GM12878 (cell line): ENCODE results near the gene CFAP58. TPM values are rescaled to one million over a fixed set of nuclear protein-coding genes. Genes with fewer than 3 reads are reported as not detected.

ENCODE experiments used
- ATAC-seq: fragments of 200-7000 bp; cut with Tn5 transposase; 3 replicates; pipeline ENCODE4 v1.9.1; 2020; ENCODE audit warnings: mild to moderate bottlenecking, moderate library complexity
- BruUV-seq: library from RNA; stranded (reverse); fragments of 400-500 nt; replicated peaks from 2 replicates; lab custom pipeline; 2021; lab: Mats Ljungman, UMichigan
- CTCF ChIA-PET: fragments of 300-600 bp; sonication (Branson Sonifier 250); formaldehyde crosslinking; extraction: SDS; loops from one replicate; lab custom pipeline; 2021; ENCODE audit warnings: inconsistent platforms; lab: Yijun Ruan, JAX
- POLR2A ChIA-PET: fragments of 350-600 bp; formaldehyde crosslinking; extraction: SDS; loops from one replicate; lab custom pipeline; 2021; ENCODE audit warnings: inconsistent platforms; lab: Charles Lee
- RAD21 ChIA-PET: fragments of 300-600 bp; sonication (Branson Sonifier 250); formaldehyde crosslinking; loops from one replicate; lab custom pipeline; 2023; ENCODE audit warnings: antibody characterized with exemption; ENCODE audit not compliant: unreplicated experiment; lab: Charles Lee
- SMC1A ChIA-PET: fragments of 300-600 bp; sonication (Branson Sonifier 250); formaldehyde crosslinking; loops from one replicate; lab custom pipeline; 2023; ENCODE audit not compliant: unreplicated experiment, uncharacterized antibody; lab: Charles Lee
- DNase-seq: peaks from one replicate; pipeline ENCODE4 v3.0.0-alpha.2; 2011; ENCODE audit warnings: low read depth, low spot score
- FAIRE-seq: peaks from 3 replicates; lab custom pipeline; 2011; peaks lifted over from hg19 to GRCh38; lab: Jason Lieb, UNC
- H2AFZ ChIP-seq: 2 replicates; pipeline ENCODE4 v1.6.0; 2011; ENCODE audit warnings: low read depth, low read length, control low read depth; ENCODE audit not compliant: control insufficient read depth
- H3K27ac ChIP-seq: 2 replicates; pipeline ENCODE4 v1.5.1; 2011; ENCODE audit warnings: control low read depth; ENCODE audit not compliant: control insufficient read depth, insufficient read depth
- H3K27me3 ChIP-seq, 2 experiments: replicated peaks in 1 of 2; 2 replicates each; pipeline versions ENCODE4 v1.6.0 to v1.6.1; 2011; ENCODE audit warnings: low read length in 1 of 2; ENCODE audit not compliant: control insufficient read depth in 2 of 2, insufficient read depth in 2 of 2
- H3K36me3 ChIP-seq, 2 experiments: 2 replicates each; pipeline ENCODE4 v1.5.1; 2011; ENCODE audit warnings: low read length in 1 of 2; ENCODE audit not compliant: control insufficient read depth in 2 of 2, insufficient read depth in 2 of 2
- H3K4me1 ChIP-seq: 2 replicates; pipeline ENCODE4 v1.6.1; 2011; ENCODE audit warnings: mild to moderate bottlenecking, low read length, moderate library complexity, mixed read lengths; ENCODE audit not compliant: control insufficient read depth, insufficient read depth
- H3K4me2 ChIP-seq: 2 replicates; pipeline ENCODE4 v1.6.0; 2011; ENCODE audit warnings: control low read depth; ENCODE audit not compliant: control insufficient read depth, insufficient read depth
- H3K4me3 ChIP-seq: fragments of 200-600 bp; sonication (generic); 2 replicates; pipeline ENCODE4 v1.5.1; 2016
- H3K79me2 ChIP-seq: 2 replicates; pipeline ENCODE4 v1.6.0; 2011; ENCODE audit warnings: low read length; ENCODE audit not compliant: control insufficient read depth, insufficient read depth
- H3K9ac ChIP-seq: 2 replicates; pipeline ENCODE4 v1.8.0; 2011; ENCODE audit warnings: low read length, control low read depth, mixed read lengths; ENCODE audit not compliant: control insufficient read depth, insufficient read depth
- H3K9me3 ChIP-seq: replicated peaks from 3 replicates; pipeline ENCODE4 v1.5.1; 2011; ENCODE audit warnings: mild to moderate bottlenecking, low read length; ENCODE audit not compliant: control insufficient read depth, insufficient read depth
- H4K20me1 ChIP-seq: 2 replicates; pipeline ENCODE4 v1.6.0; 2011; ENCODE audit not compliant: control insufficient read depth, insufficient read depth
- ASH2L ChIP-seq: fragments of 300-600, 200-600 bp; sonication (generic); IDR thresholded peaks from 2 replicates; pipeline ENCODE4 v1.6.1; 2017; ENCODE audit warnings: low read depth, mild to moderate bottlenecking, borderline replicate concordance
- CEBPZ ChIP-seq: fragments of 150-350 bp; IDR thresholded peaks from 2 replicates; pipeline ENCODE4 v1.6.1; 2016; ENCODE audit warnings: low read depth, low read length
- HDAC6 ChIP-seq: fragments of 200-600 bp; sonication (generic); IDR thresholded peaks from one replicate; pipeline ENCODE4 v1.8.0; 2017; ENCODE audit warnings: antibody characterized with exemption; ENCODE audit not compliant: unreplicated experiment
- MEF2A ChIP-seq: IDR thresholded peaks from 2 replicates; pipeline ENCODE4 v1.6.1; 2011; ENCODE audit warnings: low read depth, mild to moderate bottlenecking, low read length, moderate library complexity; ENCODE audit not compliant: insufficient read depth
- NR2C2 ChIP-seq: IDR thresholded peaks from 2 replicates; pipeline ENCODE4 v1.6.1; 2011; ENCODE audit warnings: borderline replicate concordance, low read depth; ENCODE audit not compliant: control insufficient read depth, insufficient read length
- PBX3 ChIP-seq: IDR thresholded peaks from 2 replicates; pipeline ENCODE4 v1.6.1; 2011; ENCODE audit warnings: mild to moderate bottlenecking, low read depth, low read length, moderate library complexity; ENCODE audit not compliant: insufficient replicate concordance
- WGBS: methylation state at CpG from one replicate; pipeline ENCODE4 v1.1.6; 2016; ENCODE audit warnings: low lambda C conversion rate; ENCODE audit not compliant: insufficient replicate concordance, insufficient coverage; ENCODE audit errors: missing lambda C conversion rate; 5-methylcytosine and 5-hydroxymethylcytosine counted together
- in situ Hi-C: fragments of 300-500 bp; cut with MboI; formaldehyde crosslinking; loops from 9 replicates; pipeline ENCODE4 v1.14.3; 2018; ENCODE audit warnings: mixed read lengths
- intact Hi-C: fragments of 100-400 bp; cut with micrococcal nuclease; formaldehyde crosslinking; loops from one replicate; pipeline ENCODE4 v1.14.2; 2022; ENCODE audit not compliant: unreplicated experiment
- polyA plus RNA-seq, 11 experiments: library from polyadenylated mRNA; depleted of rRNA in 4 of 11; unstranded in 6 of 11; stranded (reverse) in 5 of 11; fragments of >200 nt; fragmentation: Nextera tagmentation in 4 of 11; fragmentation: Illumina TruSeq in 1 of 11; extraction: Ambion mirVana in 4 of 11; extraction: Trizol in 1 of 11; gene quantifications; 1 replicate in 1 of 11; 2 replicates in 10 of 11; pipeline versions ENCODE4 v1.2.1 to v1.2.3, GENCODE V29; 2011 to 2016; ENCODE audit warnings: inconsistent platforms in 2 of 11, missing spikeins in 2 of 11, low read depth in 1 of 11
- total RNA-seq, 4 experiments: library from RNA; depleted of rRNA in 3 of 4; stranded (reverse); fragments of >200 nt in 3 of 4; fragmentation: Illumina TruSeq in 1 of 4; extraction: Trizol in 1 of 4; gene quantifications; 2 replicates each; pipeline versions ENCODE4 v1.2.1 to v1.2.3, GENCODE V29; 2013 to 2021
- TF ChIP-seq, protein P1 (sequence below): fragments of 450-650 bp; IDR thresholded peaks from 2 replicates; pipeline ENCODE4 v1.6.1; 2018; ENCODE audit warnings: borderline replicate concordance, mild to moderate bottlenecking; ENCODE audit not compliant: partially characterized antibody
- TF ChIP-seq, protein P2 (sequence below): IDR thresholded peaks from 2 replicates; pipeline ENCODE4 v1.6.1; 2012; ENCODE audit warnings: low read depth, low read length, improper control_type of control experiment
- TF ChIP-seq, protein P3 (sequence below): fragments of 450-650 bp; IDR thresholded peaks from 2 replicates; pipeline ENCODE4 v1.6.1; 2017; ENCODE audit warnings: mild to moderate bottlenecking, moderate library complexity

CFAP58 gene
- total and polyA plus RNA-seq, 10 of the 15 experiments (the other 5 are each of a cell fraction or from before 2014, with no cell fraction given), result 0.03 to 0.35 (median 0.21) TPM

DNA sequence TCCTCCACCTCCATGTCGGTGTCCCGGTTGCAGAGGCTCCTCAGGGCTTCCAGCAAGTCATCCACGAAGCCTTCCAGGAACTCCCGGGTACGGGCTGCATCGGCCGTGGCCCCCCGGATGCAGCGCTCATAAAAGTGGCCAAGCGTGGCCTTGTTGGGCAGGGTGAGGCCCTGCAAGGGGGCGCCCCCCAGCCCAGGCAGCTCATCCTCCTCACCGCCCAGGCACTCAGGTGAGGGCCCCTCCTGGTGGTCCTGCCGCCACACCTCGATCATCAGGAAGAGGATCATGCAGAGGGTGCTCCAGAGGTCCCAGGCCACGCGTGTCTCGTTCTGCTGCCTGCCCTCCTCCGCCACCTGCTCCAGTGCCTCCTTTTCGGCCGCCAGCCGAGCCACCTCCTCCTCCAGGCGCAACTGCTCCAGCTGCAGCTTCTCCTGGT lies 38.1 kb upstream of the CFAP58 start:
- peaks cover 10% of the 10 kb centered on the region for H3K4me1 ChIP-seq
- no peak for FAIRE-seq
- BruUV-seq, result no TSS peak
- no peak for DNase-seq
- peaks cover 4% of the 10 kb centered on the region for H3K79me2 ChIP-seq
- in situ Hi-C loops, result no loop called here
- H3K4me2 ChIP-seq, result no peak overlapping the region
- H3K4me3 ChIP-seq, result no peak overlapping the region
- H3K9ac ChIP-seq, result no peak overlapping the region
- whole genome bisulfite sequencing, result 95% methylated on average over 22 of the region's 22 CpGs
- ChIA-PET SMC1A (interaction anchor here (1.1 kb wide), 1 partner anchor 9 kb away, joined by 4 read pairs; no protein-coding TSS in a partner anchor), RAD21 (no interaction called here), CTCF (interaction anchor here (2.6 kb wide), 1 partner anchor 9 kb away, joined by 14 read pairs; no protein-coding TSS in a partner anchor), POLR2A (no interaction called here)
- no peaks in the 10 kb centered on the region for H3K27me3 ChIP-seq
- no peaks in the 10 kb centered on the region for H3K9me3 ChIP-seq
- intact Hi-C loops, result no loop called here
- H3K27ac ChIP-seq, result no peak overlapping the region
- H4K20me1 ChIP-seq, result peaks cover 5% of the 10 kb centered on the region; the same call in 1 of the 2 replicates
- peaks cover 14 to 42% of the 10 kb centered on the region in 2 experiments for H3K36me3 ChIP-seq
- ATAC-seq, result no peak
- no peak overlapping the region for H2AFZ ChIP-seq
- TF ChIP-seq CEBPZ (no peak), NR2C2 (no peak), HDAC6 (no peak), ASH2L (no peak), MEF2A (no peak), PBX3 (no peak)
- TF ChIP-seq, protein P1, sequence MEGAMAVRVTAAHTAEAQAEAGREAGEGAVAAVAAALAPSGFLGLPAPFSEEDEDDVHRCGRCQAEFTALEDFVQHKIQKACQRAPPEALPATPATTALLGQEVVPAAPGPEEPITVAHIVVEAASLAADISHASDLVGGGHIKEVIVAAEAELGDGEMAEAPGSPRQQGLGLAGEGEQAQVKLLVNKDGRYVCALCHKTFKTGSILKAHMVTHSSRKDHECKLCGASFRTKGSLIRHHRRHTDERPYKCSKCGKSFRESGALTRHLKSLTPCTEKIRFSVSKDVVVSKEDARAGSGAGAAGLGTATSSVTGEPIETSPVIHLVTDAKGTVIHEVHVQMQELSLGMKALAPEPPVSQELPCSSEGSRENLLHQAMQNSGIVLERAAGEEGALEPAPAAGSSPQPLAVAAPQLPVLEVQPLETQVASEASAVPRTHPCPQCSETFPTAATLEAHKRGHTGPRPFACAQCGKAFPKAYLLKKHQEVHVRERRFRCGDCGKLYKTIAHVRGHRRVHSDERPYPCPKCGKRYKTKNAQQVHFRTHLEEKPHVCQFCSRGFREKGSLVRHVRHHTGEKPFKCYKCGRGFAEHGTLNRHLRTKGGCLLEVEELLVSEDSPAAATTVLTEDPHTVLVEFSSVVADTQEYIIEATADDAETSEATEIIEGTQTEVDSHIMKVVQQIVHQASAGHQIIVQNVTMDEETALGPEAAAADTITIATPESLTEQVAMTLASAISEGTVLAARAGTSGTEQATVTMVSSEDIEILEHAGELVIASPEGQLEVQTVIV, result no peak
- TF ChIP-seq, protein P2, sequence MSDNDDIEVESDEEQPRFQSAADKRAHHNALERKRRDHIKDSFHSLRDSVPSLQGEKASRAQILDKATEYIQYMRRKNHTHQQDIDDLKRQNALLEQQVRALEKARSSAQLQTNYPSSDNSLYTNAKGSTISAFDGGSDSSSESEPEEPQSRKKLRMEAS, result no peak
- TF ChIP-seq, protein P3, sequence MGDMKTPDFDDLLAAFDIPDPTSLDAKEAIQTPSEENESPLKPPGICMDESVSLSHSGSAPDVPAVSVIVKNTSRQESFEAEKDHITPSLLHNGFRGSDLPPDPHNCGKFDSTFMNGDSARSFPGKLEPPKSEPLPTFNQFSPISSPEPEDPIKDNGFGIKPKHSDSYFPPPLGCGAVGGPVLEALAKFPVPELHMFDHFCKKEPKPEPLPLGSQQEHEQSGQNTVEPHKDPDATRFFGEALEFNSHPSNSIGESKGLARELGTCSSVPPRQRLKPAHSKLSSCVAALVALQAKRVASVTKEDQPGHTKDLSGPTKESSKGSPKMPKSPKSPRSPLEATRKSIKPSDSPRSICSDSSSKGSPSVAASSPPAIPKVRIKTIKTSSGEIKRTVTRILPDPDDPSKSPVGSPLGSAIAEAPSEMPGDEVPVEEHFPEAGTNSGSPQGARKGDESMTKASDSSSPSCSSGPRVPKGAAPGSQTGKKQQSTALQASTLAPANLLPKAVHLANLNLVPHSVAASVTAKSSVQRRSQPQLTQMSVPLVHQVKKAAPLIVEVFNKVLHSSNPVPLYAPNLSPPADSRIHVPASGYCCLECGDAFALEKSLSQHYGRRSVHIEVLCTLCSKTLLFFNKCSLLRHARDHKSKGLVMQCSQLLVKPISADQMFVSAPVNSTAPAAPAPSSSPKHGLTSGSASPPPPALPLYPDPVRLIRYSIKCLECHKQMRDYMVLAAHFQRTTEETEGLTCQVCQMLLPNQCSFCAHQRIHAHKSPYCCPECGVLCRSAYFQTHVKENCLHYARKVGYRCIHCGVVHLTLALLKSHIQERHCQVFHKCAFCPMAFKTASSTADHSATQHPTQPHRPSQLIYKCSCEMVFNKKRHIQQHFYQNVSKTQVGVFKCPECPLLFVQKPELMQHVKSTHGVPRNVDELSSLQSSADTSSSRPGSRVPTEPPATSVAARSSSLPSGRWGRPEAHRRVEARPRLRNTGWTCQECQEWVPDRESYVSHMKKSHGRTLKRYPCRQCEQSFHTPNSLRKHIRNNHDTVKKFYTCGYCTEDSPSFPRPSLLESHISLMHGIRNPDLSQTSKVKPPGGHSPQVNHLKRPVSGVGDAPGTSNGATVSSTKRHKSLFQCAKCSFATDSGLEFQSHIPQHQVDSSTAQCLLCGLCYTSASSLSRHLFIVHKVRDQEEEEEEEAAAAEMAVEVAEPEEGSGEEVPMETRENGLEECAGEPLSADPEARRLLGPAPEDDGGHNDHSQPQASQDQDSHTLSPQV, result no peak
